Stimulated activated CD8-positive, alpha-beta memory T cell treated with anti-CD3 and anti-CD28 coated beads, Interleukin-7, amount 100 ng/mL, for 1 hour (primary cell): ENCODE results near the gene TFDP2.
"Not testable (repeated sequence)": the region's sequence is repeated elsewhere in the genome, so short reads cannot be mapped to it uniquely, and the experiment has no call there.

ENCODE experiments used
- DNase-seq, 2 donors: peaks; one replicate each; pipeline ENCODE4 v3.0.0-alpha.2; 2020; ENCODE audit warnings: low read depth in 2 of 2

The TFDP2 gene

DNA sequence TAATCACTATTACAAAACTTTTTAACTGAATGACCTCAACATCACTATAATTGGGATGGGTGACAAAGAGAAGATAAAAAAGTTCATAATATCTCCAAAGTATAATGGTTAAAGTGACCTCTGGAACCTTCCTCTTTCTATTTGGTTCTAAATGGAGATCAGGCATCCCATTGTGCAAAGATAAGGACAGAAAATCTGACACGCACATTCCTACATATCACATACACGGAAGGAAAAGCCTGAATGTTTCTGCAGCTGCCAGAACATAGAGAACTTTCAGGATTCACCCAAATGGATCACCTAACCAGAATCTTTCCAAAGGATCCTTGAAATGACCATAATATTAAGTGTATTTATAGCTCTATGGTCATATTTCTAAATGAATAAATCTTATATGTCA, 128.2 kb downstream of the TFDP2 start:
- DNase-seq = no peak

DNA sequence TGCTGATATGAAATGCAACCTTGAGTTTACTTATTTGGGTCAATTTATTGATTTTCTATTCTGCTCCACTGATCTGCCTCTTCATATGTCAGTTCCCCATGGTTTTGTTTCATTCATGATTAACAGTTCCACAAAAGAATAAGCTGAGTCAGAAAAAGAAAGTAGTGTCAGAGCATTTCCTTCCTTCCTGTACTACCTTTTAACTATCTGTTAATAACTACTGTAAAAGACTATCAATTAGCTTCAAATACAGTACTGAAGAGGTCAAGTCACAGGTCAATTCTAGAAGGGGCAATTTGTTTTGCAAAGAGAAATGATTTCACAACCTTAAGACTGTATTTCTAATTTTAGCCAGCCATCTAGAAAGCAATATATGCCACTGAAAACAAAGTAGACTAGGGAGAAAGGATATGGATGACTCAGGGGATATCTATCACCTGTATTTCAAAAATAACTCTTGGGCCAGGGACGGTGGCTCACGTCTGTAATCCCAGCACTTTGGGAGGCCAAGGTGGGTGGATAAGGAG, 129.5 kb downstream of the TFDP2 start:
- DNase-seq = no peak

DNA sequence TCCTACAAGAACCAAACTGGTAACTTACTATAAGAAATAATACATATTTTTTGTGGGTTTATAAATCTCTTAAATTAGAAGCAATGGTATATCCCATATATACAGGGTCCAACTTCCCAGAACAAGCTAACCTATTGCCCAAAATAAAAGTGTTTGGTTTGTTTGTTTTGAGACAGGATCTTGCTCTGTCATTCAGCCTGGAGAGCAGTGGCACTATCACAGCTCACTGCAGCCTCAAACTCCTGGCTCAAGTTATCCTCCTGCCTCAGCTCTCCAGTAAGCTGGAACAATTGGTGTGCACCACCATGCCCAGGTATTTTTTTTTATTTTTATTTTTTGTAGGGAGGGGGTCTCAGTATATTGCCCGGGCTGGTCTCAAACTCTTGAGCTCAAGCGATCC, 135.4 kb downstream of the TFDP2 start:
- no peak for DNase-seq

DNA sequence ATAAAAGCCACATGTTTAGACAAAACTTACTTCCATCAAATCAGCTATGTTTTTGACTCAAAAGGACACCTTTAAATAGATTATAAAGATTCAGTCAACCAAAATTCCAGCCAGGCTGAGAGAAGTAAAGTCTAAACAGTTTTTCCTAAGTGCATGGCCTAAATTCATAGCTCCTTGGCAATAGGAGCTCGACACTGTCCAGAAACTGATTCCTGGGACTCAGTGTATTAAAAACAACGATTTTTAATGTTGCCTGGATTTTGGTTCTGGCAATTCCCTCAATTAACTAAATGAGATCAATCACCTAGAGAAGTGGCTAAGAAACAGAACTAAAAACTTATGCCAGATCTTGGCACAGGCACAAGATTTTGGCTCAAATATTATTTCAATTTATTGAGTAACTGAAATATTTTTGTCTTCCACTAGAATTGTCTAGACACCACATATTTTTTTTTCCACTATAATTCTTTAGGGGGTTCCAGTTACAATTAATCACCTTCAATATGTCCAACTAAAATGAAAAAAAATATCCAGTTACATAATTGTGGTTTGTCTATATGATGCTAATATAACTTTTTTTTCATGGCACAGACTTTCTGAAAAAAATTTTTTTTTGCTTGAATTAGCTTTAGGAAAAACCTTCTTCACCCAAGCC, 135.9 kb downstream of the TFDP2 start:
- no peak for DNase-seq

DNA sequence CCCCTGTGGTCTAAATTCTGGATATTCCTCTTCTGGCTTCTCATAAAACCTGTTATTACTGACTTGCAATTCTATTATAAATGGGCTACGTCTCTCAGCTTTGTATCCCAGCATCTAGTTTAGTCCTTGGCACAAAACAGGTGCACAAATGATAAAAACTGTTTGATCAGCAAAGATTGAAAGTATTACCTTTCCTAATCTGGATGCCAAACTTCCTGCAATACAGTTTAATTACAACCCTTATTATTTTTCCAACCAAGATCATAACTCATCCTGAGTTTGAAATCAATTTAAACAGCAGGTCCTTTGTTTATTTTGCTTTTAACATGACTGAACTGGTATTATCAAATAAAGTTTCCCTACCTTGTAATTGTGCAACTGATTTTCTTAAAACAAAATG, 140.3 kb downstream of the TFDP2 start:
- no peak for DNase-seq

DNA sequence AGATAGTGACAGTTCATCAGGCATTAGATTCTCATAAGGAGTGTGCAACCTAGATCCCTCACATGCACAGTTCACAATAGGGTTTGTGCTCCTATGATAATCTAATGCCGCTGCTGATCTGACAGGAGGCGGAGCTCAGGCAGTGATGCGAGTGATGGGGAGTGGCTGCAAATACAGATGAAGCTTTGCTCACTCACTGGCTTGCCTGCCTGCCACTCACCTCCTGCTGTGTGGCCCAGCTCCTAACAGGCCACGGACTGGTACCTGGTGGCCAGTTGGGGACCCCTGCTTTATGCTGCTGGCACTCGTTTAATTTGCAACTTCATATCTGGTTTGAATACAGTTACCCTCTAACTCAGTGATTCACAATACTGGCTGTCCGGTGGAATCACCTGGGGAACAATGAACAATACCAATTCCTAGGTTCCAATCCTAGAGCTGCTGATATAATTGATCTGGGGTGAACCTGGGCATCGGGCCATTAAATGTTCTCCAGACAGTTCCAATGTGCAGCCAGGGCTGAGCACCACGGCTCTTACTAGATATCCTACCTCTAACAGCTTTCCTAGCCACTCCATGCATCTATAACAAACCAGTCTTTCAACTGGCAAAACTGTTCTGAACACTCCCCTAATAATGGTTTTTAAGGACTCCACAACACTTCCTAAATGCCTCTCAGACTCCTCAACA, 141.5 kb downstream of the TFDP2 start:
- DNase-seq = no peak

DNA sequence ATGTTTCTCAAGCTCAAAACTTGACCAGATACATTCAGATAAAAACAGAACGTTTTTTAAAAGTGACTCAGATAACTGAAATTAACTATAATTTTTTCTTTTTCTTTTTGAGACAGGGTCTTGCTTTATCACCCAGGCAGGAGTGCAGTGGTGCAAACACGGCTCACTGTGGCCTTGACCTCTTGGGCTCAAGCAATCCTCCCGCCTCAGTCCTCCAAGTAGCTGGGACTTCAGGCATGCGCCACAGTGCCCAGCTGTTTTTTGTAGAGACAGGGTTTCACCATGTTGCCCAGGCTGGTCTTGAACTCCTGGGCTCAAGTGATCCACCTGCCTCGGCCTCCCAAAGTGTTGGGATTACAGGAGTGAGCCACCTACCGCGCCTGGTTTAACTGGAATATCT, 144.4 kb downstream of the TFDP2 start:
- DNase-seq = not testable (repeated sequence)

DNA sequence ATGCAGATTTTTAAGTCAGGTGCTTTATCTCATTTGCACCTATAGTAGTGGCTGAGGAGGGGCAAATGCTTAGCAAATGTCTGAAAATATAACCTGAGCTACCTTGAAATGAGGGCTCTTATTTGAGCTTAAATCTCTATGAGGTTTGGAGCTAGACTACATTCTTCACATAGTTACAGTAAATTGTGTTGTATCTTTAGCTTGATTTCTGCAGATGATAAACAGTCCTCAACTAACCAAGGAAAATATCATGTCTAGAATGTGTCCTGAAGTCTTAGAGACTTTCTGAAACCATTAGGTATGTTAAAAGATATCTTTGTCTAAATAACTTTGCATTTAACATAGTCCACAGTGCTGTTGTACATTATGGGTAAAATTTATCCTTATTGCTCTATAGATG, 145.3 kb downstream of the TFDP2 start:
- DNase-seq = no peak

DNA sequence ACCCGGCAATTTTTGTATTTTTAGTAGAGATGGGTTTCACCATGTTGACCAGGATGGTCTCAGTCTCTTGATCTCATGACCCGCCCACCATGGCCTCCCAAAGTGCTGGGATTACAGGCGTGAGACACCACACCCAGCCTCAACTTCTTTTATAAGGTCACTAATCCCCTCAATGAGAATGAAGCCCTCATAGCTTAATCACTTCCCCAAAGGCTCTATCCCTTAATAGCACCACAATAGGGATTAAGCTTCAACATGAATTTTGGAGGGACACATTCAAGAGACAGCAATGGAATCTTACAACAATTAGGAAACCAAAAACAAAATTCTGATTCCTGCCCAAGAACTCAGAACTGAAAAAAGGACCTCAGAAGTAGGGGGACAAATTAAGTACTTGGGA, 146.1 kb downstream of the TFDP2 start:
- DNase-seq = no peak

DNA sequence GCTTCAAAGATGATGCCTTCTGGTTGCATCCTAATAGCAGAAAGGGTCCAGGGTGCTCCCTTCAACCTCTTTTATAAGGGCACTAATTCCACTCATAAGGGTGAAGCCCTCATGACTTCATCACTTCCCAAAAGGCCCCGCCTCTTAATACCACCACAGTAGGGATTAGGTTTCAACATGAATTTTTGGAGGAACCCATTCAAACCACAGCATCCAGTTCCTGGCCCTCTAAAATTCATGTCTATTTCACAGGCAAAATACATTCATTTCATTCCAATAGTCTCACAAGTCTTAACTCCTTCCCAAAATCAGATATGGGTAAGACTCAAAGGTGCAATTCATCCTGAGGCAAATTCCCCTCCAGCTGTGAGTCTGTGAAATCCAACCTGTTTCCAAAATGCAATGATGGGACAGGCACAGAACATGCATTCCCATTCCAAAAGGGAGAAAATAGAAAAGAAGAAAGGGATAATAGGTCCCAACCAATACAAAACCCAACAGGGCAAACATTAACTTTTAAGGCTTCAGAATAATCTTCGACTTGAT, 148.9 kb downstream of the TFDP2 start:
- no peak for DNase-seq

DNA sequence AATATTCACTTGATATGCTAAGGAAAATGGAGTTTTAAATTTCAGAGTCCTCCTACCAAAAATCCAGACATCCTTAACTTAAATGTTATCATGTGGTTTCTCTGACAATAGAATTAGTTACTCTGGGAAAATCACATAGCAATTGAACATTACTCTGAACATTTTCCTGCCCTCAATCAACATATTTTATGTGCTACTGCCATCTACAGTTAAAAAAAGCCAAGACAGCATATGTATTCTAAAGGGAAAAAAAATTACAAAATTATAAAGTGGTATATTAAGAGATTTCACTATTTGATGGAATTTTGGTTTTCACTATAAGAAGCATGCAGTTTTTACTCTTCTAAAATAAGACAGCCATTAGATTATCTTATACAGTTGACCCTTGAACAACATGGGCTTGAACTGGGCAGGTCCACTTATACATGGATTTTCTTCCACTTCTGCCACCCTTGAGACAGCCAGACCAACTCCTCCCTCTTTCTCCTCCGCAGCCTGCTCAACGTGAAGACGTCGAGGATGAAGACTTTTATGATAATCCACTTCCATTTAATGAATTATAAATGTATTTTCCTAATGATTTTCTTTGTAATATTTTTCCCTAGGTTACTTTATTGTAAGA, 150.6 kb downstream of the TFDP2 start:
- no peak for DNase-seq

DNA sequence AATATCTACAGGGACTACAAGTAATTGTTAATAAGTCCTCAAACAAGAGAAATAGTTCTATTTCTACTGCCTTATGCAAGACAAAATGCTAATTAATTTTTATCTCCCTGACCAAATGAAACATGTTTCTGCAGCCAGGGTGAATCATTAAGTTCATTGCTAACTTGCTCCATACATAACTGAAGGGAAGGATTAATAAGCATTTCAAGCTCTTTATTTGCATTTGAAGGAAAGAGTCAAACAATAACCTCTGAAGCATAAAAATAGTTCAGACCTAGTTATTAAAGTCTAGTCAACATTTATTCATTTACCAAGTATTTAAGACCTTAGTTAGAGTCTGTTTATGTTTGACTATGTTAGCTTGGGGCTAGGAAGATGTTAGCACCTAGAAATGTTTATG, 152.9 kb downstream of the TFDP2 start:
- no peak for DNase-seq

DNA sequence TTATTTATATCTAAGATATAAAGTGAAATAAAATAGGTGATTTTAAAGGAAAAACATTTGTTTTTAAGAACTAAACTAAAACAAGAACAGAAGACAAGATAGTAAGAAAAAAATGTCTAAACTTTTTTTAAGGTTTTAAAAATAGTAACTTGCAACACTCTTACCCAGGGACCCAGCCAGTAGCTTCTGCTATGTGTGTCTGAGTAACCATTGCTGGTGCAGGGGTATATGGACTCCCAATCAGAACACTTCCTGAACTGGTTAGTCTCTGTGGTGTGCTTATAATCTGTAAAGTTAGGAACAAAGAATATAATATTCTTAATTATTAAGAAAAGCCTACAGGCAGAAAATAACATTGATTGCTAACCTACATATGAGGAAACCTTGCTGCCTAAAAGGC, 154.5 kb downstream of the TFDP2 start:
- DNase-seq = no peak

DNA sequence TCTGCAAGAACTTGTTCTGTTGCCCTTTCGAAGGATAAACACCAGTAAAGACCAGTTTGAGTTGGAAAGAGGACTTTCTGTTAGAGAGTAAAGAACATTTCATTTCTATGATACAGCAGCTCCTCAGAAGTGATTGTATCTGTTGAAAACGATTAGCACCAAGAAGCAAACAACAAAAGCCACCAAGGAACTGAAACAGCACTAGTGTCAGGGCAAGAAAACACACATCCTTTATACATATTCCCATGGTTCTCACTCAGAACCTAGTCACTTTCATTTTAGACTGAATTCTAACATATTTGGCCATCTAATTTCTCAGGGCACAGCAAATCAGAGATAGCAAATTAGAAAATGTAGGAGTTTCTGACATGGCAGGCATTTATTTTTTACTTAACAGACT, 156.8 kb downstream of the TFDP2 start:
- DNase-seq = no peak

DNA sequence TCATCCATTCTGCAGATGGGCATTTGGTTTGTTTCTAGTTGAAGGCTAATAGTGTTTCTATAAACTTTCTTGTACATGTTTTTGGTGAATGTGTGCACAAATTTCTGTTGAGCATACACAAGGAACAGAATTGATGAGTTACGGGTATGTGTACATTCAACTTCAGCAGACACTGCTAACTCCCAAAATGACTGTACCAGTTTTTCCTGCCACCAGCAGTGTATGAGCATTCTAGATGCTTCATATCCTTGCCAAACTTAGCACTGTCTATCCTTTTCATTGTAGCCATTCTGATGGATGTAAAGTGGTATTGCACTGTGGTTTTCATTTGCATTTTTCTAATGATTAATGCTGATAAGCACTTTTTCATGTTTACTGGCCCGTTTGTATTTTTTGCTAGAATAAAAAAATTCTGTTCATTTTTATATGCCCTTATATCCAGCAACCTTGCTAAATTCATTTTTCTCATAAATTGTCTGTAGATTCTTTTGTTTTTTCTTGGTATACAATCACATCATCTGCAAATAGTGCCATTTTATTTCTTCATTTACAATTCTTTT, 162.7 kb downstream of the TFDP2 start:
- no peak for DNase-seq

DNA sequence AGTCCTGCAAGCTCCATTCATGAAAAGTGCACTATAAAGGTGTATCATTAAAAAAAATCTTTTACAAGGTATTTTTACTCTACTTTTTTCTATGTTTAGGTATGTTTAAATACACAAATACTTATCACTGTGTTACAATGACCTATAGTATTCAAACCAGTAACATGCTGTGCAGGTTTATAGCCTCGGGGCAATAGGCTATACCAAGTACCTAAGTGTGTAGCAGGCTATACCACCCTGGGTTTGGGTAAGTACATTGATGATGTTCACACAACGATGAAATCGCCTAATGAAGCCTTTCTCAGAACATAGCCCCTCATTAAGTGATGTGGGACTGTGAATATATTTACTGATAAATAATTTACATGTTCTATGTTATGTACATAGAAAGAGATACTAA, 168.3 kb downstream of the TFDP2 start:
- DNase-seq = no peak

DNA sequence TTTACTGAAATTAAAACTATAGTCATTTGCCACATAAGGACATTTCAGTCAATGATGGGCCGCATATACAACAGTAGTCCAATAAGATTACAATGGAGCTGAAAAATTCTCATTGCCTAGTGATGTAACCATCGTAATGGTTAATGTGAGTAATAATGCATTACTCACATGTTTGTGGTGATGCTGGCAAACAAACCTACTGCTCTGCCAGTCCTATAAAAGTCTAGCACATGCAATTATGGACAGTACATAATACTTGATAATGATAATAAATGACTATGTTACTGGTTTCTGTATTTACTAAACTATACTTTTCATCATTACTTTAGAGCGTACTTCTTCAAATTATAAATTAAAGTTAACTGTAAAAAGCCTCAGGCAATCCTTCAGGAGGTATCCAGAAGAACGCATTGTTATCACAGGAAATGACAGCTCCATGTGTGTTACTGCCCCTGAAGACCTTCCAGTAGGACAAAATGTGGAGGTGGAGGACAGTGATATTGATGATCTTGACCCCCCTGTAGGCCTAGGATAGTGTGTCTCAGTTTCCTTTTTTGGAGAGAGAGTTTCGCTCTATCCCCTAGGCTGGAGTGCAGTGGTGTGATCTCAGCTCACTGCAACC, 170.2 kb downstream of the TFDP2 start:
- DNase-seq = no peak

DNA sequence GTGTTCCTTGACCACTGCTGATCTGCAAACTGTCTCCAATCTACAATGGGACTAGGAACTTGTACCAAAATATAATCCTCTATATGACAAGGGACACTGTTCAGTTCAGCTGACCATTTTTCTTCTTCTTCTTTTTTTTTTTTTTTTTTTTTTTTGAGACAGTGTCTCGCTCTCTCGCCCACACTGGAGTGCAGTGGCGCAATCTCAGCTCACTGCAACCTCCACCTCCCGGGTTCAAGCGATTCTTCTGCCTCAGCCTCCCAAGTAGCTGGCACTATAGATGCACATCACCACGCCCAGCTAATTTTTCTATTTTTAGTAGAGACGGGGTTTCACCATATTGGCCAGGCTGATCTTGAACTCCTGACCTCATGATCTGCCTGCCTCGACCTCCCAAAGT, 174.6 kb downstream of the TFDP2 start:
- not testable (repeated sequence) for DNase-seq

DNA sequence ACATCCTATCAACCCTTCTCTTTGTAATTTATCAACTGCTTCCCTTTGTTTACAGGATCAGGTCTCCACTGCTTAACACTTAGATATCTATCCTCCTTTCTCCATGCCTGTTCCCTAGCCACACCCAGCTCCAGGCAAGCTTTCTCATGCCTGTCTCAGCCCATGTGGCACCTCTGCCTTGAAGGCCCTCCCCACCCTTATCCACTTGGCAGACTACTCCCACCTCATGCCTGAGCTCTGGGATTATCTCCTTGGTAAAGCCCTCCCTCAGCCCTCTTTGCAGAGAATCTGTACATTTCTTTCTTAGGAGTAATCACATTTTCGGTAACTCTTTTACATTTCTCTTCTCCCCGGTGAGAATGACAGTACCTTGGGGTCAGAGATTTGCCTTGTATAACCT, 176.9 kb downstream of the TFDP2 start:
- no peak for DNase-seq

DNA sequence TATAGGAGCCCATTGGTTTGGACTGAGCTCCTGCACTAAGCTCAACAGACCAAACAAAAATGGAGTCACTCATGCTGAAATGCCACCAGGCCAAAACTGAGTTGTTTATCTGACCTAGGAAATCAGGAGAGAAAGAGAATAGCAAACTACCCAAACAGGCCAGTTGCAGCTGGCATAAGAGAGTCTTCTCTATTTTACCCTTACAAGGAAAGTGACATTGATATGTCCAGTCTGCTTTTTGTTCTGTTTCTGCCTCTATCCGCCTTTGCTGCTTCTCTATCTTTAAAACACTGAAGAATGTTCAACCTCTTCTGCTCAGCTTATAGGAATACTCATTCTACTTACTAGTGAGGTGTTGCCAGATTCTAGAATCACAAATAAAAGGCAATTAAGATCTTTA, 177.8 kb downstream of the TFDP2 start:
- no peak for DNase-seq

DNA sequence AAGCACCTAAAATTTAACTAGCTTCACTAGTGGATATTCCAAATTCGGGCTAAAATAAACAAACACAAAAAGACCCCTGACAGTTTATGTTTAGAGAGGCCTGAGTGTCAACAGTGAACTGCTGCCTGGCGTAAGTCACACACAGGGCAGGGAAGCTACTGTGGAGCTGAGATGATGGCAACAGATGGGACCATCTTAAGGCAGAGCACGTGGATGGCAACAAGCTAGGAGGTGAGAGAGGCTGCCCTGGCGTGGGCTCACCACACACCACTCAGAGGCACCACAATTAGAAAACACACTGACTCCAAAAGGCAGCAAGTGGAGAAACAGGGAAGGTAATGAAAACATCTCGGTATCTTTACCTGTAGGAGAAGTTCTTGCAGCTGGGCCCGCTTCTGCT, 179.6 kb downstream of the TFDP2 start:
- no peak for DNase-seq

DNA sequence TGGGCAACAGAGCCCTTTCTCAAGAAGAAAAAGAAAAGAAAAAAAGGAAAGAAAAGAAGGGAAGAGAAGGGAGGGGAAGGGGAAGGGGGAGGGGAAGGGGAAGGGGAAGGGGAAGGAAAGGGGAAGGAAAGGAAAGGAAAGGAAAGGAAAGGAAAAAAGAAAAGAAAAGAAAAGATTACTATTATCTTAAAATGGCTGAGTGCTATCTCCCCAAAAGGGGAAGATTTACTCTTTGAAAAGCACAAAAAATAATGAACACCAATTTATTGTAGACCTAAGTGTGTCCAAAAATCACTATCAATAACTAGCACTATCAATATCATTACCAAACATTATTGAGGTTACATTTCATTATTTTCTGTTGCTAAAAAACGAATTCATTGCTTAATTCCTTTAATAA, 183.9 kb downstream of the TFDP2 start:
- DNase-seq = no peak
